CD4-positive, alpha-beta T cell treated with Interleukin-15 for 4 hours (primary cell): ENCODE measurements around the gene LAPTM5.
"Not testable (repeated sequence)": the region's sequence is repeated elsewhere in the genome, so short reads cannot be mapped to it uniquely, and the experiment has no call there.

Experiments used
- DNase-seq: peaks from one replicate; pipeline ENCODE4 v3.0.0-alpha.2; 2020; ENCODE audit warnings: low spot score

The LAPTM5 gene

GRCh38 chr1:30757352-30758120 lies at the start of gene LAPTM5:
Gene LAPTM5 (minus strand): TSS chr1:30757774. CDS start chr1:30757745, 29 bp downstream.
- DNase-seq = no peak

- no peak for DNase-seq
These were observed 49.1 kb upstream of the LAPTM5 start for GRCh38 chr1:30806381-30807317.

GRCh38 chr1:30805304-30806003 lies 47.9 kb upstream of the LAPTM5 start:
- DNase-seq = no peak

GRCh38 chr1:30804822-30805221 lies 47.2 kb upstream of the LAPTM5 start:
- no peak for DNase-seq

- no peak for DNase-seq
These were observed 46.8 kb upstream of the LAPTM5 start for GRCh38 chr1:30804352-30804751.

- DNase-seq = no peak
These were observed 46.0 kb upstream of the LAPTM5 start for GRCh38 chr1:30803562-30803961.

- peak; percentile 76 for DNase-seq
These were observed 44.2 kb upstream of the LAPTM5 start for GRCh38 chr1:30801771-30802198.

GRCh38 chr1:30799233-30799511 lies 41.6 kb upstream of the LAPTM5 start:
- no peak for DNase-seq

- no peak for DNase-seq
These were observed 41.0 kb upstream of the LAPTM5 start for GRCh38 chr1:30798389-30799232.

- no peak for DNase-seq
These were observed 37.5 kb upstream of the LAPTM5 start for GRCh38 chr1:30795026-30795425.

- no peak for DNase-seq
These were observed 36.7 kb upstream of the LAPTM5 start for GRCh38 chr1:30794260-30794659.

- DNase-seq = no peak
These were observed 35.6 kb upstream of the LAPTM5 start for GRCh38 chr1:30793209-30793608.

GRCh38 chr1:30791868-30792267 lies 34.3 kb upstream of the LAPTM5 start:
- DNase-seq = no peak

- no peak for DNase-seq
These were observed 33.5 kb upstream of the LAPTM5 start for GRCh38 chr1:30790850-30791778.

GRCh38 chr1:30790256-30790525 lies 32.6 kb upstream of the LAPTM5 start:
- DNase-seq = not testable (repeated sequence)

GRCh38 chr1:30789388-30790255 lies 32.0 kb upstream of the LAPTM5 start:
- no peak for DNase-seq

GRCh38 chr1:30788580-30789387 lies 31.2 kb upstream of the LAPTM5 start:
- no peak for DNase-seq

GRCh38 chr1:30787856-30788495 lies 30.4 kb upstream of the LAPTM5 start:
- DNase-seq = no peak
